ENCODE data around the gene VPS13A.
"Not testable (repeated sequence)": the region's sequence is repeated elsewhere in the genome, so short reads cannot be mapped to it uniquely, and the experiment has no call there.

Gene VPS13A

GRCh38 chr9:77399964-77400363 is 222.6 kb downstream of the VPS13A start:
- no peaks in the 10 kb centered on the region for H3K79me2 ChIP-seq
- H3K9me3 ChIP-seq (ENCODE audit: control insufficient read depth, low read length), result no peaks in the 10 kb centered on the region
- no peaks in the 10 kb centered on the region for H3K36me3 ChIP-seq (ENCODE audit: control insufficient read depth, insufficient read depth, low read length)
- no peaks in the 10 kb centered on the region for H3K4me1 ChIP-seq
- TF ChIP-seq CTCF (IDR thresholded peaks at IDR 0.05), result no peak
- no peak overlapping the region for H3K9ac ChIP-seq
- H3K4me2 ChIP-seq (ENCODE audit: low read length), result no peak overlapping the region
- no peak overlapping the region for H2AFZ ChIP-seq
- H3K27ac ChIP-seq, result no peak overlapping the region
- no peak overlapping the region for H3K4me3 ChIP-seq (ENCODE audit: low read depth, low read length)
- no peaks in the 10 kb centered on the region for H3K27me3 ChIP-seq (ENCODE audit: control insufficient read depth, insufficient read depth, low read length)

GRCh38 chr9:77402286-77402685 is 225.0 kb downstream of the VPS13A start:
- H3K27ac ChIP-seq, result no peak overlapping the region
- no peak for TF ChIP-seq CTCF (IDR thresholded peaks at IDR 0.05)
- H2AFZ ChIP-seq, result no peak overlapping the region
- H3K4me2 ChIP-seq (ENCODE audit: low read length), result no peak overlapping the region
- no peak overlapping the region for H3K9ac ChIP-seq
- no peak overlapping the region for H3K4me3 ChIP-seq (ENCODE audit: low read depth, low read length)
- H3K4me1 ChIP-seq, result no peaks in the 10 kb centered on the region
- H3K27me3 ChIP-seq (ENCODE audit: control insufficient read depth, insufficient read depth, low read length), result no peaks in the 10 kb centered on the region
- no peaks in the 10 kb centered on the region for H3K79me2 ChIP-seq
- no peaks in the 10 kb centered on the region for H3K9me3 ChIP-seq (ENCODE audit: control insufficient read depth, low read length)
- H3K36me3 ChIP-seq (ENCODE audit: control insufficient read depth, insufficient read depth, low read length), result no peaks in the 10 kb centered on the region

GRCh38 chr9:77403239-77403638 is 225.9 kb downstream of the VPS13A start:
- no peak overlapping the region for H3K27ac ChIP-seq
- no peaks in the 10 kb centered on the region for H3K4me1 ChIP-seq
- H3K4me2 ChIP-seq (ENCODE audit: low read length), result no peak overlapping the region
- H3K9me3 ChIP-seq (ENCODE audit: control insufficient read depth, low read length), result no peaks in the 10 kb centered on the region
- no peaks in the 10 kb centered on the region for H3K79me2 ChIP-seq
- no peak for TF ChIP-seq CTCF (IDR thresholded peaks at IDR 0.05)
- no peaks in the 10 kb centered on the region for H3K36me3 ChIP-seq (ENCODE audit: control insufficient read depth, insufficient read depth, low read length)
- no peak overlapping the region for H3K4me3 ChIP-seq (ENCODE audit: low read depth, low read length)
- no peaks in the 10 kb centered on the region for H3K27me3 ChIP-seq (ENCODE audit: control insufficient read depth, insufficient read depth, low read length)
- H3K9ac ChIP-seq, result no peak overlapping the region
- no peak overlapping the region for H2AFZ ChIP-seq

GRCh38 chr9:77408521-77408920 is 231.2 kb downstream of the VPS13A start:
- not testable (repeated sequence) for H3K4me3 ChIP-seq (ENCODE audit: low read depth, low read length); H3K4me1 ChIP-seq; H3K36me3 ChIP-seq (ENCODE audit: control insufficient read depth, insufficient read depth, low read length); H3K27ac ChIP-seq; H3K9me3 ChIP-seq (ENCODE audit: control insufficient read depth, low read length); H3K4me2 ChIP-seq (ENCODE audit: low read length); H3K9ac ChIP-seq; H3K27me3 ChIP-seq (ENCODE audit: control insufficient read depth, insufficient read depth, low read length); H2AFZ ChIP-seq; H3K79me2 ChIP-seq

GRCh38 chr9:77417566-77417965 is 240.2 kb downstream of the VPS13A start:
- H3K36me3 ChIP-seq (ENCODE audit: control insufficient read depth, insufficient read depth, low read length), result no peaks in the 10 kb centered on the region
- no peak overlapping the region for H3K4me2 ChIP-seq (ENCODE audit: low read length)
- no peaks in the 10 kb centered on the region for H3K9me3 ChIP-seq (ENCODE audit: control insufficient read depth, low read length)
- no peak overlapping the region for H3K9ac ChIP-seq
- no peaks in the 10 kb centered on the region for H3K4me1 ChIP-seq
- no peak overlapping the region for H2AFZ ChIP-seq
- no peak for TF ChIP-seq CTCF (IDR thresholded peaks at IDR 0.05)
- H3K79me2 ChIP-seq, result no peaks in the 10 kb centered on the region
- no peaks in the 10 kb centered on the region for H3K27me3 ChIP-seq (ENCODE audit: control insufficient read depth, insufficient read depth, low read length)
- H3K4me3 ChIP-seq (ENCODE audit: low read depth, low read length), result no peak overlapping the region
- no peak overlapping the region for H3K27ac ChIP-seq

Measured in parathyroid adenoma (tissue), 2 donors.